Measurements from ENCODE around the gene RPP40.

RPP40 gene

GRCh38 chr6:4947716-4948115 is 56.1 kb downstream of the RPP40 start:
- Histone ChIP-seq H3K4me3 (no peak overlapping the region), H3K27ac (no peak overlapping the region), H3K9me3 (ENCODE audit: low read depth, low read length) (no peaks in the 10 kb centered on the region), H3K9ac (ENCODE audit: insufficient read length) (no peak overlapping the region), H3K36me3 (ENCODE audit: insufficient read depth, low read length) (peaks cover 18% of the 10 kb centered on the region; the same call in 1 of the 2 replicates)
- no peak for DNase-seq (ENCODE audit: low read depth, low spot score)
- no peak for TF ChIP-seq POLR2AphosphoS5 (IDR thresholded peaks at IDR 0.05; ENCODE audit: borderline replicate concordance, low read depth, low read length)
- TF ChIP-seq FOXP2 (optimal IDR thresholded peaks at IDR 0.05; ENCODE audit: control extremely low read depth, extremely low read length, insufficient read depth): no peak
- TF ChIP-seq EZH2 (IDR thresholded peaks at IDR 0.05): no peak

GRCh38 chr6:4946521-4946920 is 57.3 kb downstream of the RPP40 start:
- no peak for TF ChIP-seq FOXP2 (optimal IDR thresholded peaks at IDR 0.05; ENCODE audit: control extremely low read depth, extremely low read length, insufficient read depth)
- no peak for TF ChIP-seq EZH2 (IDR thresholded peaks at IDR 0.05)
- no peak for TF ChIP-seq POLR2AphosphoS5 (IDR thresholded peaks at IDR 0.05; ENCODE audit: borderline replicate concordance, low read depth, low read length)
- no peak overlapping the region for H3K9ac ChIP-seq (ENCODE audit: insufficient read length)
- no peaks in the 10 kb centered on the region for H3K9me3 ChIP-seq (ENCODE audit: low read depth, low read length)
- peaks cover 18% of the 10 kb centered on the region; the same call in 1 of the 2 replicates for H3K36me3 ChIP-seq (ENCODE audit: insufficient read depth, low read length)
- H3K27ac ChIP-seq: no peak overlapping the region
- no peak for DNase-seq (ENCODE audit: low read depth, low spot score)
- no peak overlapping the region for H3K4me3 ChIP-seq
